ENCODE results near the gene FLYWCH1.

- TF ChIP-seq EZH2 (IDR thresholded peaks at IDR 0.05; ENCODE audit: insufficient read depth, poor library complexity, severe bottlenecking) = no peak
- TF ChIP-seq EZH2phosphoT487 (IDR thresholded peaks at IDR 0.05; ENCODE audit: insufficient read depth, low read depth) = no peak
These were observed 38.1 kb downstream of the FLYWCH1 start for GRCh38 chr16:2949705-2950352.

Data from GM23248 (cell line).